NCI-H1930 (cell line): ENCODE results near the gene S100A14.
"Not testable (repeated sequence)": the region's sequence is repeated elsewhere in the genome, so short reads cannot be mapped to it uniquely, and the experiment has no call there.

Experiments
- DNase-seq, 2 experiments: peaks; one replicate each; lab custom pipeline; 2025; lab: John Stamatoyannopoulos, UW

Gene S100A14

GRCh38 chr1:153614906-153615305, 1.2 kb downstream of the S100A14 start:
- DNase-seq, result no peak

- no peak for DNase-seq
Measured at GRCh38 chr1:153614189-153614900, 1.8 kb downstream of the S100A14 start.

GRCh38 chr1:153613406-153613805, 2.7 kb downstream of the S100A14 start:
- no peak for DNase-seq

GRCh38 chr1:153612755-153613331, 3.3 kb downstream of the S100A14 start, which contains the start of gene S100A16:
Gene S100A16 (minus strand): TSS chr1:153613137. CDS start chr1:153608151, 4,986 bp downstream.
- DNase-seq, result no peak

- DNase-seq, result no peak
Measured at GRCh38 chr1:153612111-153612754, 3.9 kb downstream of the S100A14 start.

- DNase-seq, result no peak
Measured at GRCh38 chr1:153611356-153611755, 4.8 kb downstream of the S100A14 start.

- DNase-seq, result no peak
Measured at GRCh38 chr1:153610811-153611301, 5.3 kb downstream of the S100A14 start.

GRCh38 chr1:153610334-153610733, 5.8 kb downstream of the S100A14 start:
- DNase-seq, result no peak

- DNase-seq, result no peak
Measured at GRCh38 chr1:153609585-153609907, 6.6 kb downstream of the S100A14 start.

- no peak for DNase-seq
Measured at GRCh38 chr1:153608742-153609584, 7.2 kb downstream of the S100A14 start.

GRCh38 chr1:153608089-153608682, 7.9 kb downstream of the S100A14 start:
- no peak for DNase-seq

- DNase-seq, result no peak
Measured at GRCh38 chr1:153607381-153607780, 8.7 kb downstream of the S100A14 start.

GRCh38 chr1:153606194-153606593, 9.9 kb downstream of the S100A14 start:
- DNase-seq, result no peak

- no peak for DNase-seq
Measured at GRCh38 chr1:153602749-153603148, 13.4 kb downstream of the S100A14 start.

GRCh38 chr1:153599847-153600246, 16.3 kb downstream of the S100A14 start:
- DNase-seq, result no peak

GRCh38 chr1:153598309-153599172, 17.6 kb downstream of the S100A14 start:
- DNase-seq, result no peak

GRCh38 chr1:153597206-153597605, 18.9 kb downstream of the S100A14 start:
- DNase-seq, result no peak

- DNase-seq, result no peak
Measured at GRCh38 chr1:153592748-153593147, 23.4 kb downstream of the S100A14 start.

GRCh38 chr1:153588482-153588881, 27.6 kb downstream of the S100A14 start:
- no peak for DNase-seq

GRCh38 chr1:153588033-153588432, 28.1 kb downstream of the S100A14 start:
- DNase-seq, result not testable (repeated sequence)

GRCh38 chr1:153587314-153587713, 28.8 kb downstream of the S100A14 start:
- no peak for DNase-seq
